Left hindlimb (tissue), 1 donor: Measurements from ENCODE around the gene HS3ST6.
A peak's percentile ranks its signal among the peaks of the same experiment; 100 is the strongest.
"Not testable (repeated sequence)": the region's sequence is repeated elsewhere in the genome, so short reads cannot be mapped to it uniquely, and the experiment has no call there.

Experiments used
- DNase-seq: peaks from one replicate; pipeline ENCODE4 v3.0.0-alpha.2; 2018

HS3ST6 gene

GRCh38 chr16:1924095-1924494 is 5.9 kb upstream of the HS3ST6 start:
- DNase-seq: no peak

GRCh38 chr16:1923299-1924034 is 5.3 kb upstream of the HS3ST6 start:
- DNase-seq: peak; percentile 62

- DNase-seq: no peak
Observed at GRCh38 chr16:1922357-1922756, 4.1 kb upstream of the HS3ST6 start.

- DNase-seq: no peak
Observed at GRCh38 chr16:1920727-1921171, 2.5 kb upstream of the HS3ST6 start.

GRCh38 chr16:1920122-1920521 is 1.9 kb upstream of the HS3ST6 start:
- DNase-seq: not testable (repeated sequence)

- no peak for DNase-seq
Observed at GRCh38 chr16:1919327-1919998, 1.2 kb upstream of the HS3ST6 start.

GRCh38 chr16:1917665-1918350 is 407 bp downstream of the HS3ST6 start:
- no peak for DNase-seq

- no peak for DNase-seq
Observed at GRCh38 chr16:1917056-1917664, 1.1 kb downstream of the HS3ST6 start.

- no peak for DNase-seq
Observed at GRCh38 chr16:1916640-1916990, 1.6 kb downstream of the HS3ST6 start.

- no peak for DNase-seq
Observed at GRCh38 chr16:1915732-1916639, 2.2 kb downstream of the HS3ST6 start.

GRCh38 chr16:1914988-1915387 is 3.2 kb downstream of the HS3ST6 start:
- DNase-seq: no peak

GRCh38 chr16:1914084-1914608 is 4.1 kb downstream of the HS3ST6 start:
- DNase-seq: no peak

- no peak for DNase-seq
Observed at GRCh38 chr16:1913327-1914083, 4.7 kb downstream of the HS3ST6 start.

- no peak for DNase-seq
Observed at GRCh38 chr16:1912215-1912543, 6.0 kb downstream of the HS3ST6 start.

- DNase-seq: no peak
Observed at GRCh38 chr16:1911467-1912214, 6.6 kb downstream of the HS3ST6 start.

GRCh38 chr16:1909561-1910231 is 8.5 kb downstream of the HS3ST6 start:
- DNase-seq: no peak

- DNase-seq: no peak
Observed at GRCh38 chr16:1908983-1909382, 9.2 kb downstream of the HS3ST6 start.

GRCh38 chr16:1908184-1908583 is 10.0 kb downstream of the HS3ST6 start:
- DNase-seq: no peak

- no peak for DNase-seq
Observed at GRCh38 chr16:1907226-1907860, 10.9 kb downstream of the HS3ST6 start.

- no peak for DNase-seq
Observed at GRCh38 chr16:1906846-1907165, 11.4 kb downstream of the HS3ST6 start.
